SK-N-SH treated with all-trans-retinoic acid at 6 μM for 48 hours (cell line): ENCODE results near the gene CBL.

Source experiments
- RARB ChIP-seq: fragments of 250-450 bp; sonication (Bioruptor Pico); IDR thresholded peaks from 2 replicates; pipeline ENCODE4 v1.8.0; 2021; ENCODE audit warnings: mild to moderate bottlenecking, moderate library complexity
- SNAI2 ChIP-seq: fragments of 250-450 bp; sonication (Bioruptor Pico); IDR thresholded peaks from 2 replicates; pipeline ENCODE4 v1.5.0; 2020; ENCODE audit warnings: mild to moderate bottlenecking, moderate library complexity
- TOX ChIP-seq: fragments of 250-450 bp; sonication (Bioruptor Pico); IDR thresholded peaks from 2 replicates; pipeline ENCODE4 v1.8.0; 2021; ENCODE audit warnings: mild to moderate bottlenecking, moderate library complexity, borderline replicate concordance
- ZFP30 ChIP-seq: fragments of 450-650 bp; formaldehyde crosslinking; IDR thresholded peaks from 2 replicates; pipeline ENCODE4 v1.5.0; 2022; ENCODE audit warnings: mild to moderate bottlenecking, moderate library complexity
- ZNF70 ChIP-seq: fragments of 450-650 bp; formaldehyde crosslinking; IDR thresholded peaks from 2 replicates; pipeline ENCODE4 v1.5.0; 2020; ENCODE audit warnings: mild to moderate bottlenecking, moderate library complexity
- ZNF8 ChIP-seq: fragments of 450-650 bp; formaldehyde crosslinking; IDR thresholded peaks from 2 replicates; pipeline ENCODE4 v1.5.0; 2020; ENCODE audit warnings: mild to moderate bottlenecking, moderate library complexity

GRCh38 chr11:119309411-119309810, 103.3 kb downstream of the CBL start:
- TF ChIP-seq ZNF8 (CRISPR knock-in tag) (no peak), ZFP30 (CRISPR knock-in tag) (no peak), SNAI2 (no peak), ZNF70 (no peak), TOX (CRISPR knock-in tag) (no peak), RARB (CRISPR knock-in tag) (no peak)
